GM12874 (cell line): ENCODE results near the gene PRR3.

ENCODE experiments used
- CTCF ChIP-seq: IDR thresholded peaks from 2 replicates; pipeline ENCODE4 v1.5.1; 2011; ENCODE audit warnings: low read depth, mild to moderate bottlenecking, control low read depth, low read length, moderate library complexity; ENCODE audit not compliant: insufficient read depth

The PRR3 gene

GRCh38 chr6:30556906-30557682, at the start of gene PRR3:
PRR3 (plus strand) TSS chr6:30557295; CDS start chr6:30557345, 50 bp downstream.
- no peak for TF ChIP-seq CTCF

GRCh38 chr6:30507849-30508827, 49.0 kb upstream of the PRR3 start:
- TF ChIP-seq CTCF, result no peak

- no peak for TF ChIP-seq CTCF
These were observed 48.0 kb upstream of the PRR3 start for GRCh38 chr6:30508890-30509736.

GRCh38 chr6:30510419-30511168, 46.5 kb upstream of the PRR3 start:
- TF ChIP-seq CTCF, result no peak

- no peak for TF ChIP-seq CTCF
These were observed 45.9 kb upstream of the PRR3 start for GRCh38 chr6:30511169-30511546.

GRCh38 chr6:30513451-30513850, 43.6 kb upstream of the PRR3 start:
- TF ChIP-seq CTCF, result no peak
